K562 (cell line): ENCODE results near the gene CCDC50. TPM values are rescaled to one million over a fixed set of nuclear protein-coding genes. Genes with fewer than 3 reads are reported as not detected.

ENCODE experiments used
- C11orf30 ChIP-seq: fragments of 450-650 bp; IDR thresholded peaks from 2 replicates; pipeline ENCODE4 v1.6.1; 2016; ENCODE audit warnings: low read depth, mild to moderate bottlenecking
- CBFB ChIP-seq: sonication (generic); formaldehyde crosslinking; IDR thresholded peaks from 2 replicates; pipeline ENCODE4 v1.4.0; 2020; ENCODE audit warnings: mild to moderate bottlenecking, missing genetic modification reagents
- CBX5 ChIP-seq: IDR thresholded peaks from 2 replicates; pipeline ENCODE4 v1.6.1; 2014; ENCODE audit warnings: low read depth, borderline replicate concordance
- FOS ChIP-seq: IDR thresholded peaks from 3 replicates; pipeline ENCODE4 v1.6.1; 2011; ENCODE audit not compliant: insufficient read length; ENCODE audit errors: extremely low read depth
- RBM17 ChIP-seq: fragments of 200-400 bp; formaldehyde crosslinking; IDR thresholded peaks from 2 replicates; pipeline ENCODE4 v1.6.1; 2017; ENCODE audit warnings: low read depth, mild to moderate bottlenecking, low read length, borderline replicate concordance
- SNRNP70 ChIP-seq: fragments of 200-400 bp; formaldehyde crosslinking; optimal IDR thresholded peaks from 2 replicates; pipeline ENCODE3; 2017; ENCODE audit warnings: low read depth, low read length
- U2AF2 ChIP-seq: fragments of 200-400 bp; formaldehyde crosslinking; optimal IDR thresholded peaks from 2 replicates; pipeline ENCODE3; 2017; ENCODE audit warnings: low read depth, mild to moderate bottlenecking, low read length
- ZBTB1 ChIP-seq: sonication (generic); formaldehyde crosslinking; IDR thresholded peaks from 2 replicates; pipeline ENCODE4 v1.8.1; 2023; ENCODE audit warnings: missing genetic modification reagents, low read depth, mild to moderate bottlenecking, borderline replicate concordance
- ZNF408 ChIP-seq: fragments of 250-450 bp; sonication (Bioruptor Pico); IDR thresholded peaks from 2 replicates; pipeline ENCODE4 v1.4.0; 2020; ENCODE audit warnings: low read depth, mild to moderate bottlenecking, moderate library complexity
- polyA plus RNA-seq, 8 experiments: library from polyadenylated mRNA; depleted of rRNA in 4 of 8; stranded (reverse) in 5 of 8; unstranded in 3 of 8; fragments of >200 nt; fragmentation: Nextera tagmentation in 2 of 8; fragmentation: Illumina TruSeq in 1 of 8; extraction: Ambion mirVana in 2 of 8; extraction: Trizol in 1 of 8; gene quantifications; 2 replicates each; pipeline versions ENCODE4 v1.2.1 to v1.2.3, GENCODE V29; 2011 to 2014; ENCODE audit warnings: inconsistent platforms in 1 of 8, missing spikeins in 1 of 8
- total RNA-seq, 7 experiments: library from RNA; depleted of rRNA in 6 of 7; stranded (reverse); fragments of >200 nt in 6 of 7; fragmentation: Illumina TruSeq in 2 of 7; extraction: Trizol in 2 of 7; gene quantifications; 2 replicates each; pipeline versions ENCODE4 v1.2.1 to v1.2.3, GENCODE V29; 2011 to 2021; ENCODE audit warnings: low replicate concordance in 1 of 7
- TF ChIP-seq, protein P1 (sequence below): fragments of 250-450 bp; sonication (Bioruptor Pico); IDR thresholded peaks from 2 replicates; pipeline ENCODE4 v1.5.0; 2020; ENCODE audit warnings: mild to moderate bottlenecking
- TF ChIP-seq, protein P2 (sequence below): sonication (generic); formaldehyde crosslinking; IDR thresholded peaks from 2 replicates; pipeline ENCODE4 v1.8.0; 2023; ENCODE audit warnings: missing genetic modification reagents, mild to moderate bottlenecking, borderline replicate concordance
- TF ChIP-seq, protein P3 (sequence below): sonication (generic); formaldehyde crosslinking; IDR thresholded peaks from 2 replicates; pipeline ENCODE4 v1.8.0; 2022; ENCODE audit warnings: mild to moderate bottlenecking, missing genetic modification reagents
- TF ChIP-seq, protein P4 (sequence below): IDR thresholded peaks from 2 replicates; pipeline ENCODE4 v1.6.1; 2012; ENCODE audit warnings: low read depth, low read length, improper control_type of control experiment, borderline replicate concordance
- TF ChIP-seq, protein P5 (sequence below): sonication (generic); formaldehyde crosslinking; IDR thresholded peaks from 2 replicates; pipeline ENCODE4 v1.8.0; 2022; ENCODE audit warnings: mild to moderate bottlenecking, missing genetic modification reagents, borderline replicate concordance

CCDC50 gene
- total and polyA plus RNA-seq, 9 of the 15 experiments (the other 6 are each of a cell fraction or from before 2014, with no cell fraction given): 8.4 to 63.4 (median 40.4) TPM

DNA sequence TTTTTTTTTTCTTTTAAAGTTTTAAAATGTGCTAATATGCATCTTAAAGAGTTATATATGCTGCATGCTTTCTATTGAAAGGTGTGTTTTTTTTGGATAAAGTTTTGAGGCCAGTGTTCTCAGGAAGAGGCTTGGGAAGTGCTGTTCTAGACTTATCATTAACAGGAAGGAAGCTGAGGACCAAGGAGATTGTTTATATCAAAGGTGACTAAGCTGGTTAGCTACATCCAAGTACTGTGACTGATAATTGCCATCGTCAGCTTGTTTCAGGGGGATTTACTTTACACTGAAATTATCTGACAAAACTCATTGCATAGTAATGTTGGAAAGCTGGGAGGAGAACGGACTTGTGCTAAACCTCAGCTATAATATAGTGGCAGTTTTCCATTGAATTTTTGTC, 37.5 kb downstream of the CCDC50 start (continued):
- no peak for TF ChIP-seq U2AF2
- no peak for TF ChIP-seq CBX5
- TF ChIP-seq, protein P1, sequence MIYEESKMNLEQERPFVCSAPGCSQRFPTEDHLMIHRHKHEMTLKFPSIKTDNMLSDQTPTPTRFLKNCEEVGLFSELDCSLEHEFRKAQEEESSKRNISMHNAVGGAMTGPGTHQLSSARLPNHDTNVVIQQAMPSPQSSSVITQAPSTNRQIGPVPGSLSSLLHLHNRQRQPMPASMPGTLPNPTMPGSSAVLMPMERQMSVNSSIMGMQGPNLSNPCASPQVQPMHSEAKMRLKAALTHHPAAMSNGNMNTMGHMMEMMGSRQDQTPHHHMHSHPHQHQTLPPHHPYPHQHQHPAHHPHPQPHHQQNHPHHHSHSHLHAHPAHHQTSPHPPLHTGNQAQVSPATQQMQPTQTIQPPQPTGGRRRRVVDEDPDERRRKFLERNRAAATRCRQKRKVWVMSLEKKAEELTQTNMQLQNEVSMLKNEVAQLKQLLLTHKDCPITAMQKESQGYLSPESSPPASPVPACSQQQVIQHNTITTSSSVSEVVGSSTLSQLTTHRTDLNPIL (CRISPR knock-in tag): no peak
- TF ChIP-seq, protein P2, sequence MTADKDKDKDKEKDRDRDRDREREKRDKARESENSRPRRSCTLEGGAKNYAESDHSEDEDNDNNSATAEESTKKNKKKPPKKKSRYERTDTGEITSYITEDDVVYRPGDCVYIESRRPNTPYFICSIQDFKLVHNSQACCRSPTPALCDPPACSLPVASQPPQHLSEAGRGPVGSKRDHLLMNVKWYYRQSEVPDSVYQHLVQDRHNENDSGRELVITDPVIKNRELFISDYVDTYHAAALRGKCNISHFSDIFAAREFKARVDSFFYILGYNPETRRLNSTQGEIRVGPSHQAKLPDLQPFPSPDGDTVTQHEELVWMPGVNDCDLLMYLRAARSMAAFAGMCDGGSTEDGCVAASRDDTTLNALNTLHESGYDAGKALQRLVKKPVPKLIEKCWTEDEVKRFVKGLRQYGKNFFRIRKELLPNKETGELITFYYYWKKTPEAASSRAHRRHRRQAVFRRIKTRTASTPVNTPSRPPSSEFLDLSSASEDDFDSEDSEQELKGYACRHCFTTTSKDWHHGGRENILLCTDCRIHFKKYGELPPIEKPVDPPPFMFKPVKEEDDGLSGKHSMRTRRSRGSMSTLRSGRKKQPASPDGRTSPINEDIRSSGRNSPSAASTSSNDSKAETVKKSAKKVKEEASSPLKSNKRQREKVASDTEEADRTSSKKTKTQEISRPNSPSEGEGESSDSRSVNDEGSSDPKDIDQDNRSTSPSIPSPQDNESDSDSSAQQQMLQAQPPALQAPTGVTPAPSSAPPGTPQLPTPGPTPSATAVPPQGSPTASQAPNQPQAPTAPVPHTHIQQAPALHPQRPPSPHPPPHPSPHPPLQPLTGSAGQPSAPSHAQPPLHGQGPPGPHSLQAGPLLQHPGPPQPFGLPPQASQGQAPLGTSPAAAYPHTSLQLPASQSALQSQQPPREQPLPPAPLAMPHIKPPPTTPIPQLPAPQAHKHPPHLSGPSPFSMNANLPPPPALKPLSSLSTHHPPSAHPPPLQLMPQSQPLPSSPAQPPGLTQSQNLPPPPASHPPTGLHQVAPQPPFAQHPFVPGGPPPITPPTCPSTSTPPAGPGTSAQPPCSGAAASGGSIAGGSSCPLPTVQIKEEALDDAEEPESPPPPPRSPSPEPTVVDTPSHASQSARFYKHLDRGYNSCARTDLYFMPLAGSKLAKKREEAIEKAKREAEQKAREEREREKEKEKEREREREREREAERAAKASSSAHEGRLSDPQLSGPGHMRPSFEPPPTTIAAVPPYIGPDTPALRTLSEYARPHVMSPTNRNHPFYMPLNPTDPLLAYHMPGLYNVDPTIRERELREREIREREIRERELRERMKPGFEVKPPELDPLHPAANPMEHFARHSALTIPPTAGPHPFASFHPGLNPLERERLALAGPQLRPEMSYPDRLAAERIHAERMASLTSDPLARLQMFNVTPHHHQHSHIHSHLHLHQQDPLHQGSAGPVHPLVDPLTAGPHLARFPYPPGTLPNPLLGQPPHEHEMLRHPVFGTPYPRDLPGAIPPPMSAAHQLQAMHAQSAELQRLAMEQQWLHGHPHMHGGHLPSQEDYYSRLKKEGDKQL (CRISPR knock-in tag): no peak
- TF ChIP-seq, protein P3, sequence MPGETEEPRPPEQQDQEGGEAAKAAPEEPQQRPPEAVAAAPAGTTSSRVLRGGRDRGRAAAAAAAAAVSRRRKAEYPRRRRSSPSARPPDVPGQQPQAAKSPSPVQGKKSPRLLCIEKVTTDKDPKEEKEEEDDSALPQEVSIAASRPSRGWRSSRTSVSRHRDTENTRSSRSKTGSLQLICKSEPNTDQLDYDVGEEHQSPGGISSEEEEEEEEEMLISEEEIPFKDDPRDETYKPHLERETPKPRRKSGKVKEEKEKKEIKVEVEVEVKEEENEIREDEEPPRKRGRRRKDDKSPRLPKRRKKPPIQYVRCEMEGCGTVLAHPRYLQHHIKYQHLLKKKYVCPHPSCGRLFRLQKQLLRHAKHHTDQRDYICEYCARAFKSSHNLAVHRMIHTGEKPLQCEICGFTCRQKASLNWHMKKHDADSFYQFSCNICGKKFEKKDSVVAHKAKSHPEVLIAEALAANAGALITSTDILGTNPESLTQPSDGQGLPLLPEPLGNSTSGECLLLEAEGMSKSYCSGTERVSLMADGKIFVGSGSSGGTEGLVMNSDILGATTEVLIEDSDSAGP (CRISPR knock-in tag): no peak
- no peak for TF ChIP-seq ZNF408 (CRISPR knock-in tag)
- no peak for TF ChIP-seq SNRNP70
- TF ChIP-seq C11orf30: peak; percentile 88
- TF ChIP-seq RBM17: no peak
- TF ChIP-seq CBFB (CRISPR knock-in tag): no peak
- TF ChIP-seq, protein P4, sequence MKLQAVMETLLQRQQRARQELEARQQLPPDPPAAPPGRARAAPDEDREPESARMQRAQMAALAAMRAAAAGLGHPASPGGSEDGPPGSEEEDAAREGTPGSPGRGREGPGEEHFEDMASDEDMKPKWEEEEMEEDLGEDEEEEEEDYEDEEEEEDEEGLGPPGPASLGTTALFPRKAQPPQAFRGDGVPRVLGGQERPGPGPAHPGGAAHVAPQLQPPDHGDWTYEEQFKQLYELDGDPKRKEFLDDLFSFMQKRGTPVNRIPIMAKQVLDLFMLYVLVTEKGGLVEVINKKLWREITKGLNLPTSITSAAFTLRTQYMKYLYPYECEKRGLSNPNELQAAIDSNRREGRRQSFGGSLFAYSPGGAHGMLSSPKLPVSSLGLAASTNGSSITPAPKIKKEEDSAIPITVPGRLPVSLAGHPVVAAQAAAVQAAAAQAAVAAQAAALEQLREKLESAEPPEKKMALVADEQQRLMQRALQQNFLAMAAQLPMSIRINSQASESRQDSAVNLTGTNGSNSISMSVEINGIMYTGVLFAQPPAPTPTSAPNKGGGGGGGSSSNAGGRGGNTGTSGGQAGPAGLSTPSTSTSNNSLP: peak; percentile 25; the same call in 1 of the 2 replicates
- no peak for TF ChIP-seq FOS
- no peak for TF ChIP-seq ZBTB1
- TF ChIP-seq, protein P5, sequence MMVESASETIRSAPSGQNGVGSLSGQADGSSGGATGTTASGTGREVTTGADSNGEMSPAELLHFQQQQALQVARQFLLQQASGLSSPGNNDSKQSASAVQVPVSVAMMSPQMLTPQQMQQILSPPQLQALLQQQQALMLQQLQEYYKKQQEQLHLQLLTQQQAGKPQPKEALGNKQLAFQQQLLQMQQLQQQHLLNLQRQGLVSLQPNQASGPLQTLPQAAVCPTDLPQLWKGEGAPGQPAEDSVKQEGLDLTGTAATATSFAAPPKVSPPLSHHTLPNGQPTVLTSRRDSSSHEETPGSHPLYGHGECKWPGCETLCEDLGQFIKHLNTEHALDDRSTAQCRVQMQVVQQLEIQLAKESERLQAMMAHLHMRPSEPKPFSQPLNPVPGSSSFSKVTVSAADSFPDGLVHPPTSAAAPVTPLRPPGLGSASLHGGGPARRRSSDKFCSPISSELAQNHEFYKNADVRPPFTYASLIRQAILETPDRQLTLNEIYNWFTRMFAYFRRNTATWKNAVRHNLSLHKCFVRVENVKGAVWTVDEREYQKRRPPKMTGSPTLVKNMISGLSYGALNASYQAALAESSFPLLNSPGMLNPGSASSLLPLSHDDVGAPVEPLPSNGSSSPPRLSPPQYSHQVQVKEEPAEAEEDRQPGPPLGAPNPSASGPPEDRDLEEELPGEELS: no peak
